NCI-H1105 (cell line): ENCODE measurements around the gene SAG.

ENCODE experiments used
- DNase-seq: peaks from one replicate; lab custom pipeline; 2025; lab: John Stamatoyannopoulos, UW

The SAG gene

DNA sequence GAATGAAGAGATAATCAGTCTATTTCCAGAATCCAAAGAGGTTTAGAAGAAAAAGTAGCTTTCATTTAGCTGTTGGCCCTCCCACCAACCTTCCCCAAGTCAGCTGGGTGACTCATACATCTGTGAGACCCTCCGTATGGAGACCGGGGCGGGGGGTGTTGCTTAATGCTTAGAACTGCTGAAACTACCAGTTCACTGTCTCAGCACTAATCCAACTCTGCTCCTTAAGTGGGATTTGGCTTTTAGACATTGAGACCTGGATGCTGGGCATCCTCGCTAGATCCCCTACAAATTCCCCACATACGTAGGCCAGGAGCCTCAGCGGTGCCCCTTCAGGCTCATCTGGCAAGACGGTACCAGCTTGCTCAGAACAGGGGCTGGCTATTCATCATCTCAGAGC lies at the start of gene SAG:
Gene SAG (plus strand): TSS at position 252 of the 400 bp plus-strand sequence. CDS start 1,374 bp downstream, outside the sequence.
- no peak for DNase-seq

DNA sequence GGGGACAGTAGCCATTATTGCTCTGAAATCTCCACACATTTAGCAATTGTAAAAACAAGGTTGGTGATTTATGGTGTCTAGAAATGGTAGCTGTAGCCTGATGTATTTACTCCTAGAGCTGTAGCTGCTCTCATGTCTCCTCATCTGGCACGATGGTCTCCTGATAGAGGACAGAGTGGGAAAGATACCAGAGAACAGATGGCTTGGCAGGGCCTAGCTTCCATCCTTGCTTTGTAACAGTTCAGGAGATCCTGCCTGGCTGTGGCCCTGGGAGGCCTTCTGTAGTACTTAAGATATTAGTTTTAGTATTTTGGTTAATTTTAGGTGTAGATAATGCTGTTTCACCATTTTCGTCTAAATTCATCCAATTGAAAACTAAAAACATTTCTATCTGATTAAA lies 49.4 kb upstream of the SAG start:
- no peak for DNase-seq

DNA sequence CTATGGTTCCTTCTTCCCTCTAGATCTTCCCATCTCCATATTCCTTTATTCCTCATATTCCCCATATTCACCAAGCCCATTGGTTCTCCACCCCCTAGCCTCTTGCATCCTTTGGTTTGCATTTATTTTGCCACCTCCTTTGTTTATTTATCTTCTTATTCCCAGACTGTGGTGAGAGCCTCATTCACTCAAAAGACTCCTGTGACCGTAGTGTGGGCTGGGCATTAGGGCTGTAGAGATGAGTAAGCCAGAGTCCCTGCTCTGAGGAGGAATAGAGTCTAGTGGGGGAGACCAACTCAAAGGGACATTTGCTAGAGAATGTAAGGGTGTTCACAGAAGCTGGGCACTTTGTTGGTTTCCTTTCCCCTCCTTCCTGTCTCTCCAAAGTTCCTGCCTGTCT lies 47.9 kb upstream of the SAG start:
- no peak for DNase-seq

DNA sequence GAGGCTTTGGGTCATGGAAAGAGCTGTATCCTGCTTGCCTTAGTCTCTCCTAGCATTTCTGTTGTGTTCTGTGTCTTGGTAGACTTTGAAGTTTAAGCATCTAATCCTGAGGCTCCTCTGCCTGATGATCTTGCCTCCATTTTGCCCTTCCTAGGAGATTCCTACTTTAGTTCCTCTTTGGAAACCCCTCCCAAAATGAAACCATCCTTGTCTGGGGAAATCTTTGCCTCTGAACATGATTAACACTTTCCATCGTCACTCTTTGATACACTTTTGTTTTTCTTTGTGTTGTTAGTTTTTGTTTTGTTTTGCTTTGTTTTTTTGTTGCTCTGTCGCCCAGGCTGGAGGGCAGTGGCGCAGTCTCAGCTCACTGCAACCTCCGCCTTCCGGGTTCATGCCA lies 47.0 kb upstream of the SAG start:
- no peak for DNase-seq

DNA sequence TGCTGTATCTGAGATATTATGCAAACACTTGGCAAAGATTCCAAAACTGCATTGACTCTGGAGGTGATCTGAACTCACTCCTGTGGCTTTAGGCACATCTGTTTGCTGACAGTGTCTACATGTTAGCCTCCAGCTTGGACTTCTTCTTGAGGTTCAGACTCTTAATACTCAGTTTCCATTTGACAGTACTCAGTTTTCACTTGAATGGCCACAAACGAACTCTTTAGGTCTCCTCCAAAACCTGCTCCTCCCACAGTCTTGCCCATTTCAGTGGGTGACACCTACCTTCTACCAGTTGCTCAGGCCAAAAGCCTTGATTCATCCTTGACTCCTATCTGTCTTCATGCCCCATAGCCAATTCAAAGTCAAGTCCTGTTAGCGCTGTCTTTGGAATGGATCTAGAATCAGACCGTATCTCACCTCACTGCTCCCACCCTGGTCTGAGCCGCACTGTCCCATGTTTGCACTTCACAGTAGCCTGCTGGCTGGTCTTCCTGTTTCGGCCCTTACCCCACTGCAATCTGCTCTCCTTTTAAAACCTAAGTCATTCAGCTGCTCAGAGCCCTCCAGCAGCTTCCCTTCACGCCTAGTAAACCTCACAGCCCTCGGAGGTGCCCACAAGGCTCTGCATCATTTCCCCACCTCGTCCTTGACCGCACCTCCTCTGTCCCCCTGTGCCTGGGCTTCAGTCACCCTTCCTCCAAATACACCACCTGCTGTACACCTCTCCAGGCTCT lies 45.6 kb upstream of the SAG start:
- no peak for DNase-seq

DNA sequence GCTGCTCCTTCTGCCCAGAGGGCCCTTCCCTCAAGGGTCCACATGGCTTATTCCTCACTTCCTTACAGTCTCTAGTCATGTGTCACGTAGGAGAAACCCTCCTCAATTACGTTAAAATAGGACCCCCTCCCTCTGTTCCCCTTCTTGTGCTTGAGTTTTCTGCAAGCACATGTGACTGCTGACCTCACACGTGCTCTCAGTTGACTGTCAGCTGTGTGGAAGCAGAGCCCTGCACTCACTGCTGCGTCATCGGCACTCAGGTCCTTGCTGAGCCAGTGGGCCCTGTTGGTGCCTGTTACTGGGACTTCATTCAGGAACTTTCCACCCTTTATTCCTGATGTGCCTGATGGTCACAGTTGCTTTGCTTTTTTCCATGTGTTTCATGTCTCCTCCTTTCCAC lies 45.1 kb upstream of the SAG start:
- no peak for DNase-seq

DNA sequence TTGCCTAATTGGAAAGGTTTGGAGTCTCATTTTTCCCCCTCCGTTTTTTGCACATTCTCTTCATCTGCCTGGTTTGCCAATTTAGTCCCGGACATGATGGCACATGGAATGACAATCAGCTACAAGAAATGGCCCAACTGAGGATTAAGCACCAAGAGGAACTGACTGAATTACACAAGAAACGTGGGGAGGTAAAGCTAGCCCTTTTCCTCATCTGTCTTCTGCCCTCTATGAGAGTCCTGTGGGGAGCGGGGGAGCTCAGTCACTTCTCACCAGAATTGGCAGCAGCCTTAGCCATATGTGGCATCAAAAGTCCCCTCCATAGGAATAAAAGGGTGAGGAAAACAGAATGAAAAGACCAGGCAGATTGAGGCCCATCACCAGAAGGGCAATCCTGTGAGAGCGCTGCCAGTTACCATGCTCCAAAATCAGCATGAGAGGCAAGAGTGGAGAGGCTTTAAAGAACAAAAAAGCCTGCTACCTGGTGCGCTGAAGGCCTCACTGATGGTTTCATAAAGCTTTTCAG lies 44.5 kb upstream of the SAG start:
- no peak for DNase-seq

DNA sequence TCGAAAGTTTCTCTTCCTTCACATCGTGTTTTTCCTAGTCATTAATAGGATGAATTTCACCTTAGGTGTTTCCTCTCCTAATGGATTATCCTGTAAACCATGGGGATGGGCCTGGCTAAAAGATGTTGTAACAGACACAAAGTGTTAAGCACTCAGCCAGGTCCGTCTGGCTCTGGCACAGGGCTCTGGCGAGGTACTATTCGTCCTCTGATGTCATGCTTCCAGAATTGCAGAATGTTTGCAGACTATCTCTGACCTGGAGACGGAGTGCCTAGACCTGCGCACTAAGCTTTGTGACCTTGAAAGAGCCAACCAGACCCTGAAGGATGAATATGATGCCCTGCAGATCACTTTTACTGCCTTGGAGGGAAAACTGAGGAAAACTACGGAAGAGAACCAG lies 42.9 kb upstream of the SAG start:
- DNase-seq: no peak

DNA sequence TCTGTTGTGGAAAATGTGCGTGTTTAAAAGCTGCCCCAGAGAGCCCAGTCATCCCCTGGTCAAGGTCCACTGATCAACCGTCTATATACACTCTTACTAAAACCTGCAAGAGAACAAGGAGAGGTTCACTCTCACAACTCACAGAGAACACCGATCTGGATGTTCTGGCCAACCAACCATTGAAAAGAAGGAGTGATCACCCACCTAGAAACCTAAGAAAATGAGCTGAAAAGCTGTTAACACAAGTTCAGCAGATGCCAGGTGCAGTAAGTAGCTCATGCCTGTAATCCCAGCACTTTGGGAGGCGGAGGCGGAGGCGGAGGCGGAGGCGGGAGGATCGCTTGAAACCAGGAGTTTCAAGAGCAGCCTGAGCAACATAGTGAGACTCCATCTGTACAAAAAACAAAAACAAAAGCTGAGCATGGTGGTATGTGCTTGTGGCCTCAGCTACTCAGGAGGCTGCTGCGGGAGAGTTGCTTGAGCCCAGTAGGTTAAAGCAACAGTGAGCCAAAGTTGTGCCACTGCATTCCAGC lies 41.7 kb upstream of the SAG start:
- DNase-seq: no peak

DNA sequence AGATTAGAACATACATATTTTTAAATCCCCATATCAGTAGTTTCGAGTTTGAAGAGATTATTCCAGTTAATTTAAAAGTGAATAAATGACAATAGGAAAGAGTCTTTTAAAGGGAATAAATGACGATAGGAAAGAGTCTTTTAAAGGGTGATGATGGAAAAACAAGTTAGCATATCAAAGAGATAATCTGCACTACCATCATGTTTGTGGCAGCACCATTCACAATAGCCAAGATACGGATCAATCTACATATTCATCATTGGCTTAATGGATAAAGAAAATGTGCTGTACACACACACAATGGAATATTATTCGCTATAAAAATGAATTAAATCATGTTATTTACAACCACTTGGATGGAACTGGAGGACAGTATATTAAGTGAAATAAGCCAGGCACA lies 41.1 kb upstream of the SAG start:
- no peak for DNase-seq

DNA sequence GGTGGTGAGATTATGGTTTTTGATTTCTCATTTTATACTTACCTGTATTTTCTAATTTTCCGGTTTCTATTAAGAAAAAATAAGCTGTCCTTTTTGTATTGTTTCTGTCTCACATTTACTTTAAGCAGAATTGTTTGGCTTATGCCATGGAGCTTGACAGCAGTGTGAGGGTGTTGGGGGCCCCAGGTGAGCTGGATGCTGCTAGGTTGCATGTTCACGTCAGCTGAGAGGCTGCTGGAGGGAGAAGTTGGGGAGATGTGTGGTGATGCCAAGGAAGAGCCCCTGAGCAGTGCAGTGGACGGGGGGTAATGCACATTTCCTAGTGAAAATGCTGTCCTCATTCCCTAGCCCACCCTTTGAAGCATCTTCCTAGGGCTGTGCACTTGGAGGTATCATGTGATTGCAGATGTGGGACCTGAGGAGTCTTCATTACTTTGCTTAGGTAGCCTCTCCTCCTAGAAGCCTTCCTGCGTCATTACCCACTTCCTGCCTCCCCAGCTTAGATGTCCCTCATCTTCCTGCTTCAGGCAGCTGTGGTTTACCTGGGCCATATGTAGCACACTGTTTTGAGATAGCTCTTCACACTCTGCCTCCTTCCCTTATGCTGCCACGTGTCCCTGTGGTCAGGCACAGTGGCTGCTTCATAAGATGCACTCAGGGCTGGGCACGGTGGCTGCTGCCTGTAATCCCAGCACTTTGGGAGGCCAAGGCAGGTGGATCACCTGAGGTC lies 39.9 kb upstream of the SAG start:
- no peak for DNase-seq

DNA sequence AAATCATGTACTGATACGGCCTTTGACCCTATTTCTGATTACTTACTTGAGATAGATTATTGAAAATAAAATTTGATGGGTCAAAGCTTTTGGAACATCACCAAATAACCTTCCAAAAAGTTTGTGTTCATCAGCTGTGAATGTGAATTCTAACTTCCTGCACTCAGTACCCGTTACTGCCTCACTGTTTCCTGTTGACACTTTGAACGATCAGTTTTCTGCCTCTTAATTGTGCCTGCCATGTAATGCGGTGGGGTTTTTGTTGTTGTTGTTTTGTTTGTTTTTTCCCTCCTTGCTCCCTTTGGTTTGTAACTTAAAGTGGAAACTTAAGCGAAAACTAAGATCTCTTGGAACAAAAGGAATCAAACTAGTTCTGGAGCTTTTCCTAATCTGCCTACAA lies 37.2 kb upstream of the SAG start:
- no peak for DNase-seq

DNA sequence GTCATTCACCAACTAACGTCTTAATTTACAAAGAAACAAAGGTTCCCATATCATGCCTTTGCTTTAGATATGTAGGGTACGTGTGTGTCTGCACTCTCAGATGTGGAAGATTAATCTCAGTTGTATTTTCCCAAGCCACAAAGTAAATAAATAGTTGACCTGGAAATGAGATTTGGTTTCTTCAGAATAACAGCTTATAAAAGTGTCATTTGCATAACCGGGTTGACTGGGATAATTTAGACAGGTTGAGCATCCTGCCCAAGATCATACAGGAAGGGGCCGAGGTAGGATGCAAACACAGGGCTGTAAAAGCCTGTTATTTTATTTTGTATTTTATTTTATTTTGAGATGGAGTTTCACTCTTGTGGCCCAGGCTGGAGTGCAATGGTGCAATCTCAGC lies 36.7 kb upstream of the SAG start:
- DNase-seq: no peak

DNA sequence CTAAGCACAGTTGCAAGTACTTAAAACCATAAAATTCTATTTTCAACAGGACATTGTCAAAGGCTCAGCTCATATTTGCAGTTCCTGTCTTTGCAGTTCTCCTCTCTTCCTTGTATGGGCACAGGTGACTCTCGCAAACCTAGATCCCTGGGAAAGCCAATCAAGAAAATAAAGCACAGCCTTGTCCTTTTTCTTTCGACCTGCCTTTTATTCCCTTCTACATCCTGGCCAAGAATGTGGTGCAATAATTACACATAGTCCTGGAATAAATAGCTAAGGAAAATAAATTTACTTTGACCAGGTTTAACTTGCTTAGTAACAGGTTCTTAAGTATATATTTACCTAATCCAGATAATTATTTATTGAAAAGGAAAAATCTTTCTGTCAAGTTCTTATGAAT lies 35.9 kb upstream of the SAG start:
- DNase-seq: no peak

DNA sequence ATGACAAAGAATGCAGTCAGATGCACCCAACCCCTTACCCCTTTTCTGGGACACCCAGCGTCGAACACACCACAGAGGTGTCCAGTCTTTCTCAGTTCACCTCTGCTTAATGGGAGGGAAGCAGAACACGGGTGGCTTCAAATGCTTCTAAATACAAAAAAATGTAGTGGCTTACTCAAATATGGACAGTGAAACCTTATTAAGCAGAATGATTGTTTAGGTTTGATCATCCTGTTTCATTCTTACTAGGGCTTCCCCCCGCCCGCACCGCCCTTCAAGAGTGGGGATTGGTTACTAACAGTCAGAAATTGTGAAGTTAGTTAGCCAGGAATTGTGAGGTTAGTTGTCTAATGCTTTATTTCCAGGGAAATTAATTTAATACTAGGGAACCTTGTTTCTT lies 34.5 kb upstream of the SAG start:
- DNase-seq: no peak

DNA sequence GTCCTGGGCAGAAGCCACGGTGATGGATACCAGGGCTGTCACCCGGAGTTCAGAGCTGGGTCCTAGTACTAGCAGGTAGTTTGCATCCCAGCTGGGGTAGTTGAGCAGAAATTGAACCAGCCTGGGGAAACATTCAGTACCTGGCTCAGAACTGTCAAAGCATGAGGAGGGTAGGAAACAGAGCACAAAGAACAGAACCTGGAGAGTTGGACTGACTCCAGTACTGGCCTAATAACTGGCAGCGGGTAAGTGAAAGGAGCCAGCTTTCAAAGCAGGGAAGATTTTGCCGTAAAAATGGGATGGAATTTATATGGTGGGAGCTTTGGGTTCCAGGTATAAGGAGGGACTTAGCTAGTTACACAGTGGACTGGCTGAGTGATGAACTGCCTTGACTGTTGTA lies 32.4 kb upstream of the SAG start:
- no peak for DNase-seq

DNA sequence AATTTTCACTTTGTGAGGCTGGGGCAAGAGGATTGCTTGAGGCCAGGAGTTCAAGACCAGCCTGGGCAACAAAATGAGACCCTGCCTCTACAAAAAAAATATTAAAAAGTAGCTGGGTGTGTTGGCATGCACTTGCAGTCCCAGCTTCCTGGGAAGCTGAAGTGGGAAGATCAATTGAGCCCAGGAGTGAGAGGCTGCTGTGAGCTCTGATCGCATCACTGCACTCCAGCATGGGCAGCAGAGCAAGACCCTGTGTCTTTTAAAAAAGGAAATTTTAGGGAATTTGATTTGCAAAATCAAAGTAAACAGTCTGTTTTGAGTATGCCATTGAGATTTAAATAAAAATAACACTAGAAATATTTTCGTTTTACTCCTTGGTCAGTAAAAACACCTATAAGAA lies 28.7 kb upstream of the SAG start:
- no peak for DNase-seq

DNA sequence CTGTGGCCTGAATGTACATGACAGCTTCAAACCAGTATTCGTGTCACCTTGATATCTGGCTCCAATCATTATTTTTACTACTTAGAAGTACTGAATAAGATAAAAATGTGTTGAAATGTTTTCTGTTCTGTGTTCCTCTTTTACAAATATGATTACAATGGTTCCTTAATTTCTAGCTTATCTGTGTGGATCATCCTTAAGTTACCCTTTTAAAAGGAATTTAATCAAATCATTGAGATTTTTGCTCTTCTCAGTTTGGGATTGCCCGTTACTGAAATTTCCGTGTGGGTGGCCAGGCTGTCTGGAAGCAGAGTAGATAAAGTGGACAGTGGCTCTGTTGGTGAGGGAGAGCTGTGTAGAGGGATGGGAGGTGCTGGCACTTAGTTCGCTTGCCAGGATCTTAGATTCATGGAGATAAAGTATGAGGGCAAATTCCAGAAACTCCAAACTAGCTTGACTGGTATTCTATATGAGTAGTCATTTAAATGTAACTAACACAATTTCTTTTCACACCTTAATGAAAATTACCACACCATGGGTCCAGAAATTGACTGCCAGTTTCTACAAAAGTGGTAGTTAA lies 27.4 kb upstream of the SAG start:
- no peak for DNase-seq

DNA sequence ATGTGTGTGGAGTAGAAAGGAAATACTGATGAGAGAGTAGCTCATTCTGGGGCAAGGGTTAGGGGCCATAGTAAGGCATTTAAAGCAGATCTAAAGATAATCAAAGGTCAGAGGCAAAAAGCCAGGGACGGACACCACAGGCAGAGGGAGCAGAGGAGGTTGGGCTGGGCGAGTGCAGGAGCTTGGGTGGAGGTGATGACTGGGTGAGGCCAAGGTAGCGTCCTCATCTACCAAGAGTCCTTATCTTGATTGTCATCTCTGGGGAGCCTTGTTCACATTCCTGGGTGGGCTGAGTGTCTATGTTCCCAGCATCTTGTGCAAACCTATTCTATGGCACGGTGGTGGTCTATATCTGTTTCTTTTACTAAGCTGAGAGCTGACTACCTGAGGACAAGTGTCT lies 26.1 kb upstream of the SAG start:
- no peak for DNase-seq

DNA sequence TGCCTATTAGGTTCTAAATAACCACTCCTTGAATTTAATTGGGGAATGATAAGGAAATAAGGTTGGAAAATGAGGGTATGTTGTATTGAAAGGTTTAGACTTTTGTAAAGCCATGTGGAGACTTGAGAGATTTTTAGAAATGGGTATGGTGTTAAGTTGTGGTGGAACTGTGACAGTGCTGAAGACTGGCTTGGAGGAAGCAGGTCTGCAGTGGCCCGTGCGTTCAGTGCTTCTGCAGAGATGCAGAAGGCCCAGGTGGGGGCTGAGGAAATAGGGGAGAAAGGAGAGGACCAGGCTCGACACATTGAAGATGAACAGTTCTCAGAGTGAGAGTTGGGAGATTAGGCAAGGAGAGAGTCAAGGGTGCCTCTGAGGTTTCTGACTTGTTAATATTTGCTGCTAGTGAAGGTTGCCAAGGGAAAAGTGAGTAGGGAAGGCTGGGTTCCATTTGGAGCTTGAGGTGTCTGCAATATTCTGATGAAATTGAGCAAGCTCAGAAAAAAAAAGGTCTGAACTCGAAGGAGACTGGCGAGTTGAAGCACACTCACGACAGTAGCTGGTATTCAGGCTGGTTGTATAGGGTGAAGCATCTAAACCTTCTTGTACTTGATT lies 25.5 kb upstream of the SAG start:
- no peak for DNase-seq

DNA sequence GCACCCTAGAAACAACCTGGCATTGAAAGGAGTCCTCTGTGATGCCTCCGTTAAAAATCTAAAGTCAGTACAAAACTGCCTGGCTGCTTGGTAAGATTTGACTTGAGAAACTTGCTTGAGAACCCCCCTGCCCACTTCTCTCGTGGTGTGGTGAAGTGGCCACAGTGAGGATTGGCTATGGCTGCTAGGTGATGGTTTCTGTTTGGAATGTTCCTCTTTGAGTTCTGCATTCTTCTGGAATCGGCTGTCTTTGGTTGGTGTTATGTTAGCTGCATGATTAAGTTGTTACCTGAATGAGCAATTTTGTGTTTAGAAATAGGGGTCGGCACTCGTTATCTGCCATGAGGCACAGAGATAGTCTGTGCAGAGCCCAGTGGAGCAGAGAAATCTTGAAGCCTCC lies 21.7 kb upstream of the SAG start:
- DNase-seq: no peak

DNA sequence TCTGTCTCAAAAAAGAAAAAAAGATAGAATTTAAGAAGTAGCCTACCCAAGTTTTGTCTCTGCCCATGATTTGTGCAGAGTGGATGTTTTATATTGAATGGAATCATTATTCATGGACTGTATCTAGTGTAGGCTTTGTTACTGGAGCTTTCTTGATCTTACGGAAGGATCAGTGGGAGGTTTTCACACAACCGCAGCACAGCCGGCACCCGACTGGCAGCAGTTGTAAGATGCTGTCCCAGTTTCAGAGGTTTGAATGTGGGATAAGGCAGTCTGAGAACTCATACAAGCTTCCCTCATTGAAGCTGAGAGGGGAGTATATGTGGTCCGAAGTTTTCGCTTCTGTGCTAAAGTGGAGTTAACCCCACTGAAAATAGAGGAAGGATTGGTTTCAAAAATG lies 19.7 kb upstream of the SAG start:
- no peak for DNase-seq

DNA sequence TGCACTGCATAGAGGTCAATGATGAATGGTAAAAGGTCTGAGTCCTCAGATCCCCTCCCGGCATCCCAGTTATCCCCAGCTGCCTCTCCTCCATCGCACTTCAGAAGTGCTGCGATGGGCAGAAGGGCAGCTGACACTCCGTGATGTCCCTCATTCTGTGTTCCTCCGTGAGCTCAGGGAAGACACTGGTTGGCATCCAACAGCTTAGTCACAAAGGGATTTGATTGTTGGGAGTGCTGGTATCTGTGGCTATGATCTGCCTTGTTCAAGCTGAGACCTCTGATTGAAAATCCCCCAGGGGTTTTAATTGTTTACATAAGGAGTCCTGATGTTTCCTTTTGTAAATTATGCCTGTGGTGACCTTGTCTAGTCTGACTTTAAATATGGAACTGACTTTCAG lies 19.0 kb upstream of the SAG start:
- no peak for DNase-seq
